B cell (primary cell): ENCODE measurements around the gene B3GNT9. TPM values are rescaled to one million over a fixed set of nuclear protein-coding genes. Genes with fewer than 3 reads are reported as not detected.

Source experiments
- ATAC-seq: fragments of 200-7000 bp; cut with Tn5 transposase; one replicate; pipeline ENCODE4 v1.10.0; 2021; ENCODE audit warnings: low read depth, mild to moderate bottlenecking, moderate number of reproducible peaks, moderate library complexity
- CTCF ChIA-PET: fragments of 350-600 bp; sonication (Branson Sonifier 250); formaldehyde crosslinking; loops from one replicate; lab custom pipeline; 2021; ENCODE audit warnings: antibody characterized with exemption, inconsistent platforms; lab: Charles Lee
- POLR2A ChIA-PET: fragments of 350-600 bp; sonication (Branson Sonifier 250); formaldehyde crosslinking; loops from one replicate; lab custom pipeline; 2021; ENCODE audit warnings: antibody characterized with exemption; lab: Charles Lee
- DNase-seq: peaks from one replicate; pipeline ENCODE4 v3.0.0; 2013
- H2AFZ ChIP-seq: 2 replicates; pipeline ENCODE4 v1.6.1; 2012; ENCODE audit warnings: mild to moderate bottlenecking, low read depth, low read length; ENCODE audit not compliant: insufficient read depth, poor library complexity, severe bottlenecking
- H3K27ac ChIP-seq, 2 donors: 1 replicate in 1 of 2; 2 replicates in 1 of 2; pipeline ENCODE4 v1.5.1; 2012 to 2013; ENCODE audit warnings: low read length in 2 of 2, mild to moderate bottlenecking in 2 of 2, moderate library complexity in 1 of 2
- H3K27me3 ChIP-seq, 4 experiments: fragments of 200-600 bp in 1 of 4; sonication (generic) in 1 of 4; replicated peaks in 1 of 4; 1 replicate in 2 of 4; 2 replicates in 2 of 4; pipeline versions ENCODE4 v1.6.1 to v1.7.0; 2013 to 2016; ENCODE audit warnings: low read length in 3 of 4, mild to moderate bottlenecking in 2 of 4, mixed read lengths in 1 of 4, moderate library complexity in 1 of 4; ENCODE audit not compliant: insufficient read depth in 4 of 4, control insufficient read depth in 3 of 4; ENCODE audit errors: control extremely low read depth in 1 of 4
- H3K36me3 ChIP-seq, 2 experiments: replicated peaks in 1 of 2; 1 replicate in 1 of 2; 2 replicates in 1 of 2; pipeline versions ENCODE4 v1.6.1 to v1.7.1; 2013; ENCODE audit warnings: low read length in 1 of 2; ENCODE audit not compliant: insufficient read depth in 2 of 2, control insufficient read depth in 1 of 2; ENCODE audit errors: control extremely low read depth in 1 of 2, extremely low read depth in 1 of 2
- H3K4me1 ChIP-seq, 2 donors: fragments of 200-600 bp in 1 of 2; sonication (generic) in 1 of 2; 1 replicate in 1 of 2; 2 replicates in 1 of 2; pipeline versions ENCODE4 v1.5.1 to v1.6.1; 2013 to 2017; ENCODE audit warnings: low read length in 2 of 2; ENCODE audit not compliant: control insufficient read depth in 2 of 2, insufficient read depth in 2 of 2
- H3K4me2 ChIP-seq: replicated peaks from 2 replicates; pipeline ENCODE3; 2012; ENCODE audit warnings: mild to moderate bottlenecking, low read depth, low read length; ENCODE audit not compliant: poor library complexity, severe bottlenecking
- H3K4me3 ChIP-seq, 5 experiments: fragments of 200-600 bp in 1 of 5; sonication (generic) in 1 of 5; 1 replicate in 3 of 5; 2 replicates in 2 of 5; pipeline versions ENCODE4 v1.5.1 to v1.7.0; 2011 to 2016; ENCODE audit warnings: low read length in 4 of 5, mild to moderate bottlenecking in 4 of 5, low read depth in 2 of 5, control low read depth in 1 of 5, moderate library complexity in 1 of 5; ENCODE audit not compliant: insufficient read depth in 1 of 5; ENCODE audit errors: control extremely low read depth in 1 of 5, extremely low read depth in 1 of 5
- H3K79me2 ChIP-seq: fragments of 200-600 bp; sonication (generic); one replicate; pipeline ENCODE4 v1.6.0; 2016; ENCODE audit warnings: low read length; ENCODE audit not compliant: control insufficient read depth, insufficient read depth
- H3K9ac ChIP-seq: fragments of 200-600 bp; sonication (generic); 2 replicates; pipeline ENCODE4 v1.6.1; 2017; ENCODE audit warnings: mild to moderate bottlenecking, low read length, moderate library complexity
- H3K9me3 ChIP-seq, 3 donors: one replicate each; pipeline versions ENCODE4 v1.6.1 to v1.7.1; 2013; ENCODE audit warnings: low read length in 2 of 3; ENCODE audit not compliant: control insufficient read depth in 2 of 3, insufficient read depth in 1 of 3; ENCODE audit errors: control extremely low read depth in 1 of 3
- H4K20me1 ChIP-seq: 2 replicates; pipeline ENCODE4 v1.6.0; 2012; ENCODE audit warnings: mild to moderate bottlenecking, low read length; ENCODE audit not compliant: insufficient read depth, control insufficient read depth, poor library complexity, severe bottlenecking
- H3K27ac Mint-ChIP-seq: one replicate; pipeline ENCODE4 v1.8.0; 2021; ENCODE audit warnings: mixed read lengths
- H3K27me3 Mint-ChIP-seq: one replicate; pipeline ENCODE4 v1.8.0; 2021; ENCODE audit warnings: mixed read lengths
- H3K4me1 Mint-ChIP-seq: one replicate; pipeline ENCODE4 v1.8.0; 2021; ENCODE audit warnings: mixed read lengths
- H3K4me3 Mint-ChIP-seq: one replicate; pipeline ENCODE4 v1.8.0; 2021; ENCODE audit warnings: mixed read lengths
- H3K9me3 Mint-ChIP-seq: one replicate; pipeline ENCODE4 v1.8.0; 2022; ENCODE audit warnings: mixed read lengths; ENCODE audit not compliant: insufficient read depth
- CTCF ChIP-seq: fragments of 200-600 bp; IDR thresholded peaks from one replicate; pipeline ENCODE4 v1.8.0; 2022; ENCODE audit warnings: antibody characterized with exemption, mild to moderate bottlenecking
- EZH2 ChIP-seq: IDR thresholded peaks from 2 replicates; pipeline ENCODE4 v1.6.1; 2012; ENCODE audit warnings: borderline replicate concordance, low read depth, mild to moderate bottlenecking, moderate library complexity, low read length; ENCODE audit not compliant: insufficient read depth, poor library complexity, severe bottlenecking
- WGBS: methylation state at CpG from one replicate; pipeline ENCODE4 v1.1.5; 2013; ENCODE audit warnings: missing lambda C conversion rate; ENCODE audit not compliant: insufficient coverage; 5-methylcytosine and 5-hydroxymethylcytosine counted together
- intact Hi-C: fragments of 100-400 bp; cut with micrococcal nuclease; formaldehyde crosslinking; loops from one replicate; pipeline ENCODE4 v1.10.0; 2022
- polyA plus RNA-seq: library from polyadenylated mRNA; depleted of rRNA; stranded (reverse); fragments of >200 nt; gene quantifications from 2 replicates; pipeline ENCODE4 v1.2.3, GENCODE V29; 2012
- total RNA-seq, 2 donors: library from RNA; stranded (reverse); fragments of 120-200 nt in 1 of 2; gene quantifications; 1 replicate in 1 of 2; 2 replicates in 1 of 2; pipeline versions ENCODE4 v1.2.3 to v1.2.4, GENCODE V29; 2013 to 2022

B3GNT9 gene
- total and polyA plus RNA-seq, 2 donors (not counting 1 experiment from before 2014, with no cell fraction given), result 1.6 to 2.5 TPM

GRCh38 chr16:67181346-67181745, 30.5 kb upstream of the B3GNT9 start:
- H3K9ac ChIP-seq, result no peak overlapping the region
- no peaks in the 10 kb centered on the region for H3K36me3 ChIP-seq
- CTCF ChIA-PET, result interaction anchor here (0.5 to 2.9 kb wide), 3 partner anchors 12 to 158 kb away, joined by 3 to 11 read pairs (median 5); partner anchors contain the start of genes FBXL8, NOL3 and TRADD
- H4K20me1 ChIP-seq, result peaks cover 4% of the 10 kb centered on the region
- H3K4me1 Mint-ChIP-seq, result peaks cover 22% of the 10 kb centered on the region
- peaks cover 0 to 40% (median 13%) of the 10 kb centered on the region in 4 experiments for H3K27me3 ChIP-seq
- H3K4me3 ChIP-seq, result no peak overlapping the region
- H3K27ac Mint-ChIP-seq, result no peak overlapping the region
- TF ChIP-seq CTCF, result no peak
- TF ChIP-seq EZH2, result no peak
- ATAC-seq, result no peak
- no peak overlapping the region for H3K4me2 ChIP-seq
- peaks cover 0 to 3% (median 0%) of the 10 kb centered on the region in 3 donors for H3K9me3 ChIP-seq
- H3K79me2 ChIP-seq, result no peaks in the 10 kb centered on the region
- H2AFZ ChIP-seq, result no peak overlapping the region
- H3K4me3 Mint-ChIP-seq, result no peak overlapping the region
- DNase-seq, result no peak
- no peak overlapping the region for H3K27ac ChIP-seq
- no peaks in the 10 kb centered on the region for H3K9me3 Mint-ChIP-seq
- intact Hi-C loops, result no loop called here
- peaks cover 31 to 32% of the 10 kb centered on the region in 2 donors for H3K4me1 ChIP-seq
- POLR2A ChIA-PET, result interaction anchor here (0.5 to 0.7 kb wide), 3 partner anchors 10 to 618 kb away, joined by 7 to 11 read pairs (median 7); no protein-coding TSS in a partner anchor
- 92% methylated on average over 2 of the region's 2 CpGs for WGBS
- H3K27me3 Mint-ChIP-seq, result peaks cover 22% of the 10 kb centered on the region

- H3K9me3 ChIP-seq, result peaks cover 0 to 3% (median 0%) of the 10 kb centered on the region in 3 donors
- WGBS, result 91% methylated on average over 16 of the region's 16 CpGs
- ATAC-seq (no peak), DNase-seq (no peak)
- POLR2A ChIA-PET, result no interaction called here
- no peak overlapping the region for H3K4me3 ChIP-seq
- Mint-ChIP-seq H3K27me3 (peaks cover 24% of the 10 kb centered on the region), H3K4me3 (no peak overlapping the region), H3K4me1 (peaks cover 18% of the 10 kb centered on the region), H3K27ac (no peak overlapping the region), H3K9me3 (no peaks in the 10 kb centered on the region)
- H2AFZ ChIP-seq, result no peak overlapping the region
- no peaks in the 10 kb centered on the region for H3K79me2 ChIP-seq
- peaks cover 4% of the 10 kb centered on the region for H4K20me1 ChIP-seq
- intact Hi-C loops, result no loop called here
- TF ChIP-seq CTCF (no peak), EZH2 (no peak)
- no peaks in the 10 kb centered on the region for H3K36me3 ChIP-seq
- peaks cover 0 to 39% (median 15%) of the 10 kb centered on the region in 4 experiments for H3K27me3 ChIP-seq
- H3K9ac ChIP-seq, result no peak overlapping the region
- no peak overlapping the region for H3K4me2 ChIP-seq
- H3K27ac ChIP-seq, result no peak overlapping the region
- CTCF ChIA-PET, result no interaction called here
- peaks cover 25% of the 10 kb centered on the region in 2 donors for H3K4me1 ChIP-seq
Observed at GRCh38 chr16:67180166-67180565, 29.4 kb upstream of the B3GNT9 start.
